Erythroblast (primary cell): ENCODE data around the gene HPN.

Experiments used
- GATA1 ChIP-seq: IDR thresholded peaks from 2 replicates; pipeline ENCODE4 v1.6.1; 2011; ENCODE audit warnings: low read depth, mild to moderate bottlenecking, control low read depth, low read length, moderate library complexity
- POLR2A ChIP-seq: IDR thresholded peaks from 2 replicates; pipeline ENCODE4 v1.6.1; 2011; ENCODE audit warnings: mild to moderate bottlenecking, low read length

DNA sequence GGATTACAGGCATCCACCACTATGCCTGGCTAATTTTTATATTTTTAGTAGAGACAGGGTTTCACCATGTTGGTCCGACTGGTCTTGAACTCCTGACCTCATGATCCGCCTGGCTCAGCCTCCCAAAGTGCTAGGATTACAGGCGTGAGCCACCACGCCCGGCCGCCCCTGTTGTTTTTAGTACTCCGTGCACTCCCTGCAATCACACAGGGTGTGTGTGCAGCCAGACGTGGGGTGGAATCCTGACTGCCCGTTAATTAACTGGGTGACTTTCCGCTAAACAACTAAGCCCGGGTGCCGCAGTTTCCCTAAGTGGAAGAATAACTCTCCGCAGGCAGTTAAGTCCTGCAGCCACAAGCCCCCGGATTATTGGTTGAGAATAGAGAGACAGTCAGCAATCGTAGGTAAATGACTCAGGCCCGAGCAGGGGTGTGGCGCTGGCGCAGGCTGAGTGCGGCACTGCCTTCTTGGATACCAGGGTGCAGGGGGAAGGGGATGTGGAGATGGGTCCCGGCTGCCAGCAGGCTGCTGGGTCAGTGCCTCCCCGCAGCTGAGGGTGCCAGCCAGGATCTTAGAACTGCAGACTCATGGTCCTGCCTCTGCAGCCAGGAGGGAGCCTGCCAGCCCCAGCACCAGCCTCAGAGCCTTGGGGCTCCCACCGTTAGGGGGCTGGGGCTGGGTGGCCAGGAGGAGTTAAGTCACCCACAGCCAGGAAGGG is 68.0 kb downstream of the HPN start:
- no peak for TF ChIP-seq POLR2A
- TF ChIP-seq GATA1 = no peak
